ENCODE results near the gene ZMIZ1.

ZMIZ1 gene, protein sequence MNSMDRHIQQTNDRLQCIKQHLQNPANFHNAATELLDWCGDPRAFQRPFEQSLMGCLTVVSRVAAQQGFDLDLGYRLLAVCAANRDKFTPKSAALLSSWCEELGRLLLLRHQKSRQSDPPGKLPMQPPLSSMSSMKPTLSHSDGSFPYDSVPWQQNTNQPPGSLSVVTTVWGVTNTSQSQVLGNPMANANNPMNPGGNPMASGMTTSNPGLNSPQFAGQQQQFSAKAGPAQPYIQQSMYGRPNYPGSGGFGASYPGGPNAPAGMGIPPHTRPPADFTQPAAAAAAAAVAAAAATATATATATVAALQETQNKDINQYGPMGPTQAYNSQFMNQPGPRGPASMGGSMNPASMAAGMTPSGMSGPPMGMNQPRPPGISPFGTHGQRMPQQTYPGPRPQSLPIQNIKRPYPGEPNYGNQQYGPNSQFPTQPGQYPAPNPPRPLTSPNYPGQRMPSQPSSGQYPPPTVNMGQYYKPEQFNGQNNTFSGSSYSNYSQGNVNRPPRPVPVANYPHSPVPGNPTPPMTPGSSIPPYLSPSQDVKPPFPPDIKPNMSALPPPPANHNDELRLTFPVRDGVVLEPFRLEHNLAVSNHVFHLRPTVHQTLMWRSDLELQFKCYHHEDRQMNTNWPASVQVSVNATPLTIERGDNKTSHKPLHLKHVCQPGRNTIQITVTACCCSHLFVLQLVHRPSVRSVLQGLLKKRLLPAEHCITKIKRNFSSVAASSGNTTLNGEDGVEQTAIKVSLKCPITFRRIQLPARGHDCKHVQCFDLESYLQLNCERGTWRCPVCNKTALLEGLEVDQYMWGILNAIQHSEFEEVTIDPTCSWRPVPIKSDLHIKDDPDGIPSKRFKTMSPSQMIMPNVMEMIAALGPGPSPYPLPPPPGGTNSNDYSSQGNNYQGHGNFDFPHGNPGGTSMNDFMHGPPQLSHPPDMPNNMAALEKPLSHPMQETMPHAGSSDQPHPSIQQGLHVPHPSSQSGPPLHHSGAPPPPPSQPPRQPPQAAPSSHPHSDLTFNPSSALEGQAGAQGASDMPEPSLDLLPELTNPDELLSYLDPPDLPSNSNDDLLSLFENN

DNA sequence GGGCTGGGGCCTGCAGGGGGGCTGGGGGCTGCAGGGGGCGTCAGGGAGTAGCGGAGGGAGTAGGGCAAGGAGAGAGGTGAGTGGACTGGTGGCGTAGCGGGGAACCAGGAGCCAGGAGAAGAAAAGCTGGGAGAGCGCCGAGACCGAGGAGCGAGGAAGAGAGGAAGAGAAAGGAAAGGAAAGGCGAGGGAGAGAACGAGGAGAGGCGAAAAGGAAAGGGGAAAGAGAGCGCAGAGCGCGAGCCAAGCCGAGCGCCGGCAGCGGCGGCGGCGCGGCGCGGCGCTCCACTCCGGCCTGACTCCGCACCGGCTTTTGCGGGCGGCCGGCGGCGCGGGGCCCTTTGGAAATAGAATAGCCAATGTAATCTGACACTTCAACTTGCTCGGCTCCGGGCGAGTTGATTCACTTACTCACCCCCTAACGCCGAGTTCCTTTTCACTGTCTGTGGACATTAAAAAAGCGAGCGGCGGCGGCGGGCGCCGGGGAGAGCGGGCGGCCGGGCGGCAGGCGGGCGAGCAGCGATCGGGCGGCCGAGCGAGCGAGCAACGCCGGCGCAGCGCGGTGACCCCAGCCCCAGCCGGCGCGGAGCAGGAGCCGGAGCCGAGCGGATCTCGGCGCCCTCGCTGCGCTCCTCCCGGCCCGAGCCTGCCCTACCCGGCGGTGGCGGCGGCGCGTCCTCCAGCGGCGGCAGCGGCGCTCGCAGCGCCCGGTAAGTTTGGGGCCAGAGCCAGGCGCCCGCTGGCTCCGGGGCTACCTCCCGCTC lies at the start of gene ZMIZ1:
ZMIZ1 (plus strand) TSS at position 405 of the 763 bp plus-strand sequence. CDS start 132,667 bp downstream, outside the sequence.
- peak; percentile 24 to 75 for DNase-seq

DNA sequence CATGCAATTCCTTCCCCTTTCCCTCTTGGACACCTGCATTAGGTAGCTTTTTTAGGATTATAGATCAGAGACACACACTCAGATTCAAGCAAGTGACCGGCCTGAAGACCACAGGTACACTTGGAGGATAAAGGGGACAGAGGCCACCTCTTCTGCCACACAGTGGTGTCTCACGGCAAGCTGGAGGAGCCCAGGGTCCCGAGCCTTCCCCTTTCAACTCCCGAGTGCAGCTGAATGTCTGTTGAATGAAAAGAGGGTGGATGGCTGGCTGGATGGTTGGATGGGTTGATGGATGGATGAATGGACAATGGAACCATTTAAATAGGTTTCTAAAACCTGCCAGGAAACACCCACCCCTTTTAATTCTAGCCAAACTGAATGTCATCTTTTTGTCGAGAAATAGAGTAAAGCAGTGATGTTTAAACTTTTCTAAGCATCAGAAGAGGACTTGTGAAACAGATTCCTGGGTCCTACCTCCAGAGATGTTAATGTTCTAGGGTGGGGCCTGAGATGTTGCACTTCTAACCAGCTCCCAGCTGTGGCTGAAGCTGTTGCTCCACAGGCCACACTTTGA lies 49.2 kb upstream of the ZMIZ1 start:
- DNase-seq: no peak

GRCh38 chr10:79020015-79020491 lies 48.7 kb upstream of the ZMIZ1 start:
- no peak for DNase-seq

DNA sequence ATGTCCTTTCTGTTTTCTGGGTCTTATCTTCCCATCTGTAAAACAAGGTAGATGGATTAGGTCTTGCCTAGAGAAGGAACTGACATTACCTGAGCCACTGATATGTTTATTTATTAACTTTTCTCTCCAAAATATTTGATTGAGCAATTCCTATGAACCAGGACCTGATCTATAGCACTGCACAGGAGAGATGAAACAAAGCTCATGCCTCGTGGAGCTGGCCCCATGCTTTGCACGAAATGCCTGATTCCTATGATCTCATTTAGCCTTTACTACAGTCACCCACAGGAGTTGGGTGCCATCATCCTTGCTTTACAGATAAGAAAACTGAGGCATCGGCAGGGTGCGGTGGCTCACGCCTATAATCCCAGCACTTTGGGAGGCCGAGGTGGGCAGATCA lies 48.2 kb upstream of the ZMIZ1 start:
- no peak for DNase-seq

DNA sequence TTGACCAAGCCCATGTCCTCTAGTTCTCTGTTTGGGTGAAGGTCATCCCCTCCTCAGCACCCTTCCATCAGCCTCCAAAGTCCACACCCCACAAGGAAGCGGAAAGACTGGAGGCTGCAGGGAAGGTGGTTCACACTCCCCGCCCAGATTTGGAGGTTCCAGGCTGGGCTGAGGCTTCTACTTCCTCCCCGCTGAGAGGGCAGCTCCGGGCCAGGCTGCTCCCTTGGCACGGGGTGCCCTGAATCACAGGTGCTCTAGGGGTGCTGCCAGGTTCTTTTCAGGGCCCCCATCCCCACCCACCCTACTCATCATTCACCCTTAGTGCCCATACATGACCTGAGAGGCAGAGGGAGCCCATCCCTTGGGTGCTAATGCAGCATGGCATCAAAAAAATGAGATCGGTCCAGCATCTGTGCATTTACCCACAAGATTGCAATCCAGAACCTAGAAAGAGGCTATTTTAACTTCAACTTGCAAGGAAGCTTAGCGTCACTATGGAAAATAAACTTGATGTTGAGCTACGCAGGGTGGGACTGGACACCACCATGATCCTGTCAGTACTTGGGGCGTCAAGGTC lies 47.3 kb upstream of the ZMIZ1 start:
- no peak for DNase-seq

DNA sequence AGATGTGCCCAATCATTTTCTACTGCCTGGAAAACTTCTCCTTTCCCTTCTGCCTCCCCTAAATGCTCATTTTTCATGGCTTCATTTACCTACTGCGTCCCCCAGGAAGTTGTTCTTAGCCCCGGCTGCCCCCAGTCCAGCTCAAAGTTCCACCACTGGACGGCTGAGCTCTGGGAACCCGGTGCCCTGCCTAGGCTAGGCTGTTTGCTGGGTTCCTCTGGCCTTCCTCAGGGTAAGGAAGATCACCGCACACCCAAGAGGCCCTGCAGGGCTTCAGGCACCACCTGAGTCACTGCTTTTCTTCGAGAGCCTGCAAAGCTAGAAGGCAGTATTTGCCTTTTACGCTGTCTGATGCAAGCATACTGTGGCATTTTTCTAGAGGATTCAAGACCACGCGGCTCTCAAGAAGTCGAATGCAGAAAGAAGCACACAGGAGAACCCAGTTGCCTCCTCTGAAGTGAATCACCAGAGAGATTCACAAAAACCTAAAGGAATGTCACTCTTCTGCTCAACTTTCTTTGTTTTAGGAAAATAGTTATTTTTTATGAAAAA lies 46.7 kb upstream of the ZMIZ1 start:
- DNase-seq: no peak

- DNase-seq: peak; percentile 39 to 66
These were observed 46.1 kb upstream of the ZMIZ1 start for GRCh38 chr10:79022565-79023230.

GRCh38 chr10:79023240-79024162 lies 45.3 kb upstream of the ZMIZ1 start:
- DNase-seq: no peak

GRCh38 chr10:79024296-79024695 lies 44.5 kb upstream of the ZMIZ1 start:
- no peak for DNase-seq

GRCh38 chr10:79024720-79025198 lies 44.0 kb upstream of the ZMIZ1 start:
- no peak for DNase-seq

DNA sequence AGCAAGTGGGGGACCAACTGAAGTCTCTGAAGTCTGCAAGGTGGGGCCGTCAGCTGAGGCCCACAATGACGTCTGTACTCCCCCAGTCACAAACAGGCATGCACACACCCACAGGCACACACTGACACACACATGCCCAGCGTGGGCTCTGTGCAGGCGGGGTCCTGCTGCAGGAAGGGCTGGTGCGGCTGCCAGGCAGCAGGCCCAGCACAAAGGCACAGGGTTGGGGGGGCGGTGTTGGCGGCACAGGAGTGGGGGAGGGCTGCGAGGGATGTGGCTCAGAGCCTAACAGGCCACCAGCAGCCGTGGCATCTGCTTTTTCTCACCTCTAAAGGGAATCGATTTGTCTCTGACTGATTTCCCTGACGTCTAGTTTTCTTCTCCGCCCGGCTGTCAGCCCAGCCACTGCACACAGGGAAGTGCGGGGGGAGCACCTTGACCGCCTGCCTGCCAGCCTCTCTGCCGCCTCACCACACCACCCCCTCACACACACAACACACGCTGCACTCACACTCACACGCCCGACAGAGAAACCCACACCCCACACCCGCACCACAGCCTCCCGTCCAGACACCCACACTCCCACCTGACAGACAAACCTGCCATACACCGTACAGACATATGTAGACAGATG lies 43.5 kb upstream of the ZMIZ1 start:
- no peak for DNase-seq

GRCh38 chr10:79026341-79026761 lies 42.4 kb upstream of the ZMIZ1 start:
- no peak for DNase-seq

- DNase-seq: no peak
These were observed 42.0 kb upstream of the ZMIZ1 start for GRCh38 chr10:79026806-79027146.

GRCh38 chr10:79027147-79028055 lies 41.4 kb upstream of the ZMIZ1 start:
- DNase-seq: no peak

DNA sequence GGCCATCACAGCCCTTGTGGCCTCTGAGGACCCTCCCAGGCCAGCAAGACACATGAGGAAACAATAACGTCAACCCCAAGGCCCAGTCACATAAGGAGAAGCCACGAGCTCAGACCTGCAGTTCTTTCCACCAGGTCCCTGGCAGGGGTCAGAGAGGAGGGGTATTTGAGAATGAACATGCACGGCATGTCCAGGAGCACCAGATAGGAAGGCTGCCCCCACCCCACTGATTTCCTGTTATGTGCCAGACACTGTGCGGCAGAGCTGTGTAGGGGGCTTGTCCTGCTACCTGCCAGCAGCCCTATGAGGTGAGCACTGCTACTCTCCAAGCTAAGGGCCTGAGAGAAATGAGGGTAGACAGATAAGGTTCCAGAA lies 40.7 kb upstream of the ZMIZ1 start:
- no peak for DNase-seq

GRCh38 chr10:79028451-79029010 lies 40.2 kb upstream of the ZMIZ1 start:
- DNase-seq: no peak

GRCh38 chr10:79029478-79030390 lies 39.0 kb upstream of the ZMIZ1 start:
- no peak for DNase-seq

All from SHP77 (cell line).